GM10266 (cell line): Measurements from ENCODE around the gene OR51A2.
A peak's percentile ranks its signal among the peaks of the same experiment; 100 is the strongest.
"Not testable (repeated sequence)": the region's sequence is repeated elsewhere in the genome, so short reads cannot be mapped to it uniquely, and the experiment has no call there.

Experiments
- DNase-seq: peaks from one replicate; pipeline ENCODE4 v3.0.0; 2012; ENCODE audit errors: extremely low spot score
- CTCF ChIP-seq: IDR thresholded peaks from 2 replicates; pipeline ENCODE4 v1.5.1; 2012; ENCODE audit warnings: mild to moderate bottlenecking, low read depth; ENCODE audit not compliant: control insufficient read depth, insufficient read depth; ENCODE audit errors: missing control alignments

OR51A2 gene

GRCh38 chr11:4955613-4956012 lies at the start of gene OR51A2:
Gene OR51A2 (minus strand): TSS chr11:4955713. CDS start chr11:4955713, 0 bp downstream.
- DNase-seq: not testable (repeated sequence)

- DNase-seq: peak; percentile 12
- TF ChIP-seq CTCF: peak; percentile 51
Observed at GRCh38 chr11:5004424-5005274, 49.1 kb upstream of the OR51A2 start.

GRCh38 chr11:4994551-4994950 lies 39.0 kb upstream of the OR51A2 start, which contains the start of gene OR51L1:
Gene OR51L1 (plus strand): TSS chr11:4994851. CDS start chr11:4998983, 4,132 bp downstream.
- no peak for DNase-seq
- no peak for TF ChIP-seq CTCF

GRCh38 chr11:4991060-4991459 lies 35.5 kb upstream of the OR51A2 start:
- no peak for DNase-seq
- TF ChIP-seq CTCF: peak; percentile 22

- no peak for TF ChIP-seq CTCF
- DNase-seq: no peak
Observed at GRCh38 chr11:4983841-4984240, 28.3 kb upstream of the OR51A2 start.

- TF ChIP-seq CTCF: no peak
- DNase-seq: no peak
Observed at GRCh38 chr11:4982678-4983077, 27.2 kb upstream of the OR51A2 start.

GRCh38 chr11:4979036-4979435 lies 23.5 kb upstream of the OR51A2 start:
- no peak for DNase-seq
- no peak for TF ChIP-seq CTCF

- no peak for TF ChIP-seq CTCF
- DNase-seq: no peak
Observed at GRCh38 chr11:4975436-4975835, 19.9 kb upstream of the OR51A2 start.
